NCI-H82 (cell line): ENCODE data around the gene ELL2.
"Not testable (repeated sequence)": the region's sequence is repeated elsewhere in the genome, so short reads cannot be mapped to it uniquely, and the experiment has no call there.

Source experiments
- DNase-seq: peaks from one replicate; lab custom pipeline; 2025; lab: John Stamatoyannopoulos, UW

The ELL2 gene

DNA sequence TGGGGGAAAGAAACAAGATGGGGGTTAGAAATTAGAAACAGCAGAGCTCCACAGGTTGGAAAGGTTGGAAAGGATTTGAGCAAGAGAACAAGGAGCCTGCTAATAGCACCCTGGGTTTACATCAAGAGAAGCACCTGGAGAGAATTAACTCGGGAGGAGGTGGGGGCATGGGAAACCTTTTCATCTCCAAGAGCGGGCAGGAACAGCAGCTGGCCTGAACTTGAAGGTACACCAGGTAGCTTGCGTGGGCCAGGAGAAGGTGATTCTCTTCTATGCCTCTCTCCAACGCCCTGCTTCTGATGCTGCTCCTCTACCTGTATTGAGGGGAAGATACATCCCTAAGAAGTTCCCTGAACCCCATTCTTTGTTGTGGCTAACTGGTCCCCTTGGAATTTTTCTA is 102.0 kb downstream of the ELL2 start:
- no peak for DNase-seq

GRCh38 chr5:95858661-95859595 is 102.7 kb downstream of the ELL2 start:
- DNase-seq: peak; percentile 73

DNA sequence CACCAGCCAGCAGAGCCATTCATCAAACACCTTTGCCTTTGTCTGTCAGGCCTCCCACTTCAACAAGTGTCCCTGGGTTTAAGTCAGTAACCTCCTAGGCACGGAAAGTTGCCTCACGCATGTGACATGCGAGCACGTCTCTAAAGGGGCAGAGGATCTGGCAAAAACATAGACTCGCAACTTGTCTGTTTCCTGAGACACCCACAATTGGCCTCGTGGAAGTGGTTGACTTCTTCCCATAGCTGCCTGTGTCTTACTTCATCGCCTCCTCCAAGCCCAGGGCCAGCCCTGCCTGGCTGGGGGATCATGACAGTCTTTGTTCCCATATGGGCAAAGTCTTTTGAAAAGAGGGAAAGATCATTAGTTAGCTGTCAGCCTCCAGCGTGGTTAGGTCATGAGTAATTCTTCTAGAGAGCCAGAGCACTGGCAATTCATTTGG is 103.6 kb downstream of the ELL2 start:
- DNase-seq: no peak

GRCh38 chr5:95857185-95857945 is 104.3 kb downstream of the ELL2 start:
- DNase-seq: no peak

DNA sequence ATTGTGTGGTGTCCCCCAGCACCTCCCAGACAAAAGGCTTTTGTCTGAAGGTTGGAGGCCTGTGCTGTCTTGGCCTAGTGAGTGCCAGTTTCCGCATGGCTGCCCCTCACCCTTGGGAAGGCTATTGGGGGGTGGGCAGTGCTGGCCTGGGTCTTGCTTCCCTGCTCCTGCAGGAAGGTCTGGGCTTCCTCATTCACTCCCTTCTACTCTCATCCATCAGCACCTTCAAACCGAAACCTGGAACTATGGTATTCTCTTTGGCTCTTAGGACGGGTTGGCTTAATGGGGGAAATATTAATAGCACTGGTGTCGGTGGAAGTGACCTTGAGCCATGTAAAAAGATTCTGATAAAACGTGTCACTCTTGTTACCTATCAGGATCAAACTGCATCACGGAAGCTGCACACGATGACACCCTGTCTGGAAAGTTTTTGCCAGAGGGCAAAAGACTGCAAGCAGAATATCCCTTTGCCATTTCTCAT is 105.1 kb downstream of the ELL2 start:
- no peak for DNase-seq

DNA sequence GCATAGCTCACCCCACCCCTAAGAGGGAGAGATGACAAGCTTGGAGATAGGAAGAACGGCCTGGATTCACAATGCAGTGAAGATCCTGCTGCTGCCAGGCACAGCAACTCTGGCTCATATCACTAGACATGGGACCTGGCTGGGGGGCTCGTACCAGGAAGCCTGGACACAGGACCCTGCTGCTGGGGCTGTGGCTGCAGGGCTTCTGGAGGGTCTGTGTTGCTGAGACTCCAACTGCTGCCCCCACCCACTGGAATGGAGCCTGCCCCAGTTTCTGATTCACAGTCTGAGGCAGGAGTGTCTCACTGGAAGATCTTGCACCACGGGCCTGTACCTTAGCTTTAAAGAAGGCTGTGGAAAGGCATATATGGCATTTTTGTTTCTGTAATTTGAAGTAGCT is 108.2 kb downstream of the ELL2 start:
- no peak for DNase-seq

GRCh38 chr5:95852567-95852966 is 109.1 kb downstream of the ELL2 start:
- no peak for DNase-seq

GRCh38 chr5:95851141-95851540 is 110.5 kb downstream of the ELL2 start:
- not testable (repeated sequence) for DNase-seq

- DNase-seq: no peak
These were observed 111.2 kb downstream of the ELL2 start for GRCh38 chr5:95850391-95850894.

GRCh38 chr5:95848701-95849100 is 113.0 kb downstream of the ELL2 start:
- no peak for DNase-seq

DNA sequence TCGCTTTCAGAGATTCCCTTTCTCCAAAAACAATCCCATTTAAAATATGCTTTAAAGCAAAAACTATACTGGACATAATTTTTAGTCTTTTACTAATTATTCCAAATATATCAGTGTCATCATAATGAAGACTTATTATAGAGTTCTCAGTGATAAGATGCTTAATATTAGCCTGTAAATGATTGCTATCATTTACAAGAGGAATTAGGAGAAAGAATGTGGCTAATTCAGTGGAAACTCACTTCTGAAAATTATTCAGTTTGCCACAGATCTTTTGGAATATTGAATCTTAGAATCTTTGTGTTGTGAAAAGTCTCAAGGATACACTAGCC is 114.4 kb downstream of the ELL2 start:
- DNase-seq: no peak

GRCh38 chr5:95846554-95847260 is 114.9 kb downstream of the ELL2 start:
- DNase-seq: peak; percentile 67

GRCh38 chr5:95845391-95845790 is 116.3 kb downstream of the ELL2 start:
- no peak for DNase-seq

DNA sequence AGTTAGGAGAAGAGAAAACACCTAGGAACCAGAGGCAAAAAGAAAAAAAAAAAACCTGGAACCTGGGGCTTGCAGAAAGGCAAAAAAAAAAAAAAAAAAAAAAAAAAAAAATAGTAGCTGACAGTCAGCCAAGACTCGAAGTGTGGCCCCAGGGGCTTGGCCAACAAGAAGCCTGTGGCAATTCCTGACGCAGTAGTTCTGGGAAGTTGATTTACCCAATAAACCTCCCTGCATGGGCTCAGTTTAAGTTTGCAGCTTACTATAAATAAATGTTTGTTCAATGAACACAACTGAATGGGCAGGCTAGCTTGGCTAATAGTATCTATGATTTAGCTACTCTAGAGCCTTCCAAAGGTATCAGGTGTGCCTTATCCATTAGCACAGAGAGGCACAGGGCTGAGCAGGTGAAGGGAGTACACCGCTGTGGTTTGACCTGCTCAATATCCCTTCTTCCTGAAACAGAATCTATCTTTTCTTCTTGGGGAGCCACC is 117.9 kb downstream of the ELL2 start:
- DNase-seq: no peak

- DNase-seq: no peak
These were observed 118.7 kb downstream of the ELL2 start for GRCh38 chr5:95842854-95843544.

GRCh38 chr5:95841914-95842812 is 119.5 kb downstream of the ELL2 start:
- no peak for DNase-seq

DNA sequence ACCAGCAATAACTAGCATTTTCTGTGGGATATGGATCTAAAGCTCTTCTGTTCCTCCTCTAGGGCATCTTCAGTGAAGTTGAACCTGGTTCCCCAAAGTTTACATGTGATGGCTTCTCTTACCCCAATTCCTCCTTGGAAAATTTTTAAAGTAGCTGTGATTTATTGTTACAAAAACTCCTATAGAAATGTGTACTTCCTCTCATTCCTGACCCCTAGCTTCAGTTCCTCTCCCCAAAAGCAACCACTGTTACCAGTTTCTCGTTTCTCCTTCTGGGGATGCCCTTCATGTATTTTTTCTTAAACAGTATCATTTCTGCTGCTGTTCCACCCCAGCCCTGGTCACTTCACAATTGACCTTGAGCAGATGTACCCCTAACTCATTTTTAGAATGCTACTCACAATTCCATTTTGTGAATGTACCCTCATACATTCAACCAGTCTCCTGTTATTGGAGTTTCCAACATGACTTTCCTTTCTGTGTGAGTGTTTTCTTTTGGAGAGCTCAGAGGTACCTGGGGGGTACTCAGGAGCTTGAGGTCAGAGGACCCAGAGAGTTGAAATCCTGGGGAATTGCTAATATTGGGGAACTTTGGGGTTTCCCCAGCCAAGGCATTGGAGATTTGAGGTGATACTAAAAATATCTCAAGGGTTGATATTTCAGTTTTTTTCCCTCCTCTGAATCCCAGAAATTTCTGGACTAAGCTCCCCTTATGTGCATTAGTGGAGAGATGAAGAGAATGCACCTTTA is 120.5 kb downstream of the ELL2 start:
- DNase-seq: no peak

DNA sequence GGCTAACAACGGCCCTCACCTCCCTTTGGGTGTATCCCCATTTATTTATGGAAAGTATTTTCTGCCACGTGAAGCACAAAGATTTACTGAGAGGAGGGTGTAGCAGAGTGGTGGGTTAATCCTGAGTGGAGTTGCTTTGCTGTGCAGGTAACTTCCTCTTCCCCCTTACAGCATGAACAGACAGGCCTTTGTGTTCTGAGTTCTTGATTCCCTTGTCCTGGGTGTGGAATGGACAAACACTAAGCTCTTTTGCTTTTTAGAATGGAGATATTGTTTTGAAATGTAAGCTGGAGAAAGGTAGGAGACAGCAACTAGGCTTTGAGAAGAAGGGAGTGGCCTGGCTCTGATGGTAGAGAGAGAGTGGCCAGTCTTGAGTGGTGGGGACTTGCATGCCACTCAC is 122.0 kb downstream of the ELL2 start:
- no peak for DNase-seq

DNA sequence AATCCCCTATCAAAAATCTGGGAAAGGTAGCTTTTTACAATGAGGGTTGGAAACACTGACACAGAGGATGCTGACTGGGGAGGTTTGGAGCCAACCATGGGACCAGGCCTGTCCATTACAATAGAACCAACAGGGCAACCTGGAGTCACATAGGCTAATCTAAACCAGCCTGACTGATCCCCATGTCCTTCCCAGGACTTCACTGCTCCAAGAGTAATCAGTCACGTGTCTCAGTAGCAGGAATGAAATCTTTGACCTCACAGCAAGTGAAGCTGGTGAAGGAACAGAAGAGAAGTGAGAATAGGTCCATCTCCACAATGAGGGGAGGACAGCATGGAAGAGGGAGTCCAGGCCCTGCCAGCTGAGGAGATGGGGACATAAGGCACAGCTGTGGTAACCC is 123.1 kb downstream of the ELL2 start:
- no peak for DNase-seq
